Immature natural killer cell (primary cell): ENCODE measurements around the gene NAA38. TPM values are rescaled to one million over a fixed set of nuclear protein-coding genes. Genes with fewer than 3 reads are reported as not detected.
A peak's percentile ranks its signal among the peaks of the same experiment; 100 is the strongest.

ENCODE experiments used
- DNase-seq, 3 donors: peaks; one replicate each; pipeline ENCODE4 v3.0.0; 2022; ENCODE audit warnings: mixed read lengths in 1 of 3
- H3K27ac Mint-ChIP-seq, 6 donors: one replicate each; pipeline ENCODE4 v1.8.0; 2020; ENCODE audit warnings: mixed read lengths in 6 of 6, mild to moderate bottlenecking in 5 of 6, inconsistent platforms in 4 of 6, moderate library complexity in 3 of 6
- H3K27me3 Mint-ChIP-seq, 3 donors: one replicate each; pipeline ENCODE4 v1.8.0; 2020 to 2021; ENCODE audit warnings: low read depth in 3 of 3, mild to moderate bottlenecking in 3 of 3, mixed read lengths in 3 of 3, moderate library complexity in 3 of 3, inconsistent platforms in 1 of 3
- H3K36me3 Mint-ChIP-seq, 3 donors: one replicate each; pipeline ENCODE4 v1.8.0; 2020; ENCODE audit warnings: mixed read lengths in 3 of 3, inconsistent platforms in 2 of 3, mild to moderate bottlenecking in 2 of 3
- H3K4me1 Mint-ChIP-seq, 2 donors: one replicate each; pipeline ENCODE4 v1.8.0; 2020; ENCODE audit warnings: inconsistent platforms in 2 of 2, mild to moderate bottlenecking in 2 of 2, mixed read lengths in 2 of 2, moderate library complexity in 1 of 2
- H3K4me3 Mint-ChIP-seq, 5 donors: one replicate each; pipeline ENCODE4 v1.8.0; 2020; ENCODE audit warnings: mild to moderate bottlenecking in 5 of 5, mixed read lengths in 5 of 5, inconsistent platforms in 3 of 5, moderate library complexity in 3 of 5
- H3K9me3 Mint-ChIP-seq, 6 donors: one replicate each; pipeline ENCODE4 v1.8.0; 2020; ENCODE audit warnings: mild to moderate bottlenecking in 6 of 6, mixed read lengths in 6 of 6, inconsistent platforms in 4 of 6, moderate library complexity in 3 of 6
- polyA plus RNA-seq, 3 donors: library from polyadenylated mRNA; unstranded; fragments of 300-500 nt; fragmentation: Illumina TruSeq; gene quantifications; one replicate each; pipeline ENCODE4 v1.2.3, GENCODE V29; 2021

Gene NAA38
- polyA plus RNA-seq, 3 donors from 2014 or later, result 131 to 346 (median 177) TPM

GRCh38 chr17:7830616-7831015, 26.7 kb downstream of the NAA38 start:
- Mint-ChIP-seq H3K27ac (no peak overlapping the region), H3K36me3 (no peaks in the 10 kb centered on the region), H3K27me3 (peaks cover 12 to 18% (median 15%) of the 10 kb centered on the region in 3 donors), H3K4me3 (no peak overlapping the region), H3K4me1 (peaks cover 7 to 12% of the 10 kb centered on the region in 2 donors), H3K9me3 (no peaks in the 10 kb centered on the region)
- DNase-seq, result no peak

GRCh38 chr17:7825206-7825990, 32.0 kb downstream of the NAA38 start:
- Mint-ChIP-seq H3K4me1 (no peaks in the 10 kb centered on the region), H3K36me3 (no peaks in the 10 kb centered on the region), H3K27me3 (peaks cover 0 to 10% (median 5%) of the 10 kb centered on the region in 3 donors), H3K9me3 (peaks cover 0 to under 1% (median 0%) of the 10 kb centered on the region in 6 donors), H3K4me3 (no peak overlapping the region), H3K27ac (peak overlapping the region in 1 of 6 donors; percentile 0)
- DNase-seq, result no peak

DNA sequence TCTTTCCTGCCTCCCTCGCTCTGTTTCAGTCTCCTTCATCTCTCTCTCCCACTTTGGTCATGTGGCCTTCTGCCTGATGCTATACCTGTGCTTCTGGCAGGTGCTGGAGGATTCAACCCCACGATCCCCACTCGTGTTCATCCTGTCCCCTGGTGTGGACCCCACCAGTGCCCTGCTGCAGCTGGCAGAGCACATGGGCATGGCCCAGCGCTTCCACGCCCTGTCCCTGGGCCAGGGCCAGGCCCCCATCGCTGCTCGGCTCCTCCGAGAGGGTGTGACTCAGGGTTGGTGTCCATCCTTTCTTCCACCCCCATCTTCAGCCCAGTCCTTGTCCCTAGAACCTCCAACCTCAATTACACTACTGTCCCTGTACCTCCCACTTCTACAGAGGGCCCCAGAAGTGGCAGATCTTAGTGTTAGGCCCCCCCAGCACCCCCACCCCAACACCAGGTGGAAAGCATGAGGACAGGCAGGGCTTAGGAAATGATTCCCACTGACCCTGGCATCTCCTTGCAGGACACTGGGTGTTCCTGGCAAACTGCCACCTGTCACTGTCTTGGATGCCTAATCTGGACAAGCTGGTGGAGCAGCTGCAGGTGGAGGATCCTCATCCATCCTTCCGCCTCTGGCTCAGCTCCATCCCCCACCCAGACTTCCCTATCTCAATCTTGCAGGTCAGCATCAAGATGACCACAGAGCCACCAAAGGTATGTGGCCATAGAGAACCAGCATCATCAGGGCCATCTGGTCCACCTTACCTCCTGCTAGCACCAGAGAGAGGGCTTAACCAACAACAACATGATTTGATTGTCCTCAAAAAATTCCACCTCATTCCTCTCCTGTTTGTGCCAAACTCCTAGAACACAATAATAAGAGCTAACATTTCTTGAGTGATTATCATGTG, 33.1 kb downstream of the NAA38 start:
- H3K9me3 Mint-ChIP-seq, result peaks cover 0 to 1% (median 0%) of the 10 kb centered on the region in 6 donors
- peaks cover 2 to 10% (median 5%) of the 10 kb centered on the region in 3 donors for H3K27me3 Mint-ChIP-seq
- H3K4me3 Mint-ChIP-seq, result no peak overlapping the region
- no peak for DNase-seq
- H3K4me1 Mint-ChIP-seq, result no peaks in the 10 kb centered on the region
- H3K27ac Mint-ChIP-seq, result no peak overlapping the region
- no peaks in the 10 kb centered on the region for H3K36me3 Mint-ChIP-seq

DNA sequence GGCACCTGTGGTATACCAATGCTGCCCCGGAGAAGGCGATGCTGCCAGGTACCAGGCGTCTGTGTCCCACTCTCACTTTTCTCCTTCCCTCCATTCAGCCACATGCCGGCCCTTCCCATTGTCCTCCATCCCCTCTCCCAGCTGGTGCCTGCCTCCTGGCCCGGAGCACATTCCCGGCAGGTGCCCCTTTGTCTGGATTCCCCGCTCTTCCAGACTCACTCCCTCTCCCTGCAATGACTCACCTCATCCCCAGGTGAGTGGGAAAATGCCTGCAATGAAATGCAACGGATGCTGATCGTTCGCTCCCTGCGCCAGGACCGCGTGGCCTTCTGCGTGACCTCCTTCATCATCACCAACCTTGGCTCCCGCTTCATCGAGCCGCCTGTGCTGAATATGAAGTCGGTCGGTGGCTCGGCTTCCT, 33.8 kb downstream of the NAA38 start:
- no peaks in the 10 kb centered on the region for H3K36me3 Mint-ChIP-seq
- H3K27me3 Mint-ChIP-seq, result peaks cover 2 to 10% (median 5%) of the 10 kb centered on the region in 3 donors
- H3K4me3 Mint-ChIP-seq, result no peak overlapping the region
- H3K27ac Mint-ChIP-seq, result peak overlapping the region in 1 of 6 donors; percentile 14
- no peak for DNase-seq
- peaks cover 0 to 1% (median 0%) of the 10 kb centered on the region in 6 donors for H3K9me3 Mint-ChIP-seq
- no peaks in the 10 kb centered on the region for H3K4me1 Mint-ChIP-seq

DNA sequence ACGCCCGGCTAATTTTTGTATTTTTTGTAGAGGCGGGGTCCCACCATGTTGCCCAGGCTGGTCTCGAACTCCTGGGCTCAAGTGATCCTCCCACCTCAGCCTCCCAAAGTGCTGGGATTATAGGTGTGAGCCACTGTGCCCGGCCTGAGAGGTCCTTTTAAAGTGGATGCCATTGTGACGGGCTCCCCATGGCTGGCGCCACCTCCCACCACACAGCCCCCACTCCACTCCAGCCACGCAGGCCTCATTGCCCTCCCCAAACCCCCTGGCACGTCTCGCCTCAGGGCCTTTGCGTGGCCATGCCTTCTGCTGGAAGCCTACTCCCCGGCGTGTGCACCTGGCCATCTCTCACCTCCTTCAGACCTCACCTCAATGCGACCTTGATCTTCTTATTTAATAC, 35.2 kb downstream of the NAA38 start:
- peak overlapping the region in 1 of 6 donors; percentile 31 for H3K27ac Mint-ChIP-seq
- no peaks in the 10 kb centered on the region for H3K4me1 Mint-ChIP-seq
- H3K36me3 Mint-ChIP-seq, result no peaks in the 10 kb centered on the region
- H3K27me3 Mint-ChIP-seq, result peaks cover 3 to 5% (median 3%) of the 10 kb centered on the region in 3 donors
- no peak overlapping the region for H3K4me3 Mint-ChIP-seq
- DNase-seq, result no peak
- peaks cover 0 to 1% (median 0%) of the 10 kb centered on the region in 6 donors for H3K9me3 Mint-ChIP-seq

GRCh38 chr17:7820231-7820630, 37.1 kb downstream of the NAA38 start:
- DNase-seq, result no peak
- Mint-ChIP-seq H3K36me3 (no peaks in the 10 kb centered on the region), H3K27ac (no peak overlapping the region), H3K4me1 (no peaks in the 10 kb centered on the region), H3K4me3 (no peak overlapping the region), H3K9me3 (peaks cover 0 to 1% (median 0%) of the 10 kb centered on the region in 6 donors), H3K27me3 (peaks cover 2 to 5% (median 3%) of the 10 kb centered on the region in 3 donors)

DNA sequence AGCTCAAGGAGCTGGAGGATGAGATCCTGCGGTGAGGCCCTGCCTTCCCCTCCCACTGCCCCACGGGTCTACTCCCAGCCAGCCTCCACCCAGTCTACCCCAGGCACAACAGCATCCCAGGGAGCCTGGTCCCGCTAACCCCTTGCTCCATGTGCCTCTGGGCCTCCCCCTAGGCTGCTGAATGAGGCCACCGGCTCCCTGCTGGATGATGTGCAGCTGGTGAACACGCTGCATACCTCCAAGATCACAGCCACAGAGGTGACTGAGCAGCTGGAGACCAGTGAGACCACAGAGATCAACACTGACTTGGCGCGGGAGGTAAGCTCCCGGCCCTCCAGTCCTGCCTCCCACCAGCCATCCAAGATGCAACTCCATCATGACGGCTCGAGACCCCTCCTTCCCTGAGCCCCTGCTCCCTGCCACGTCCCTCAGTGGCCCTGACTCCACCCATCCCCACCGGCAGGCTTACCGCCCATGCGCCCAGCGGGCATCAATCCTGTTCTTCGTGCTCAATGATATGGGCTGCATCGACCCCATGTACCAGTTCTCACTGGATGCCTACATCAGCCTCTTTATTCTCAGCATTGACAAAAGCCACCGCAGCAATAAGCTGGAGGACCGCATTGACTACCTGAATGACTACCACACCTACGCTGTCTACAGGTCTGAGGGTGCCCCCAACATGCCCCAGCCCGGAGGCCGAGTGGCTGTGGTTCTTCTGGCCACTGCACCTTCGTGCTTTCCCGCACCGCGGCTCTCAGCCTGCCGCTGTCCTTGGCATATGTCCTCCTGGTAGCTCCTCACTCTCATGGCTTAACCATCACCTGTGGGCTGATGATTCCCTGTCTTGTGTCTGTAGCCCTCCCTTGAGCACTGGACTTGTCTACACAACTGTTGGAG, 38.4 kb downstream of the NAA38 start:
- Mint-ChIP-seq H3K27ac (no peak overlapping the region), H3K27me3 (peaks cover 2 to 5% (median 3%) of the 10 kb centered on the region in 3 donors), H3K36me3 (no peaks in the 10 kb centered on the region), H3K4me3 (no peak overlapping the region), H3K4me1 (no peaks in the 10 kb centered on the region), H3K9me3 (peaks cover 0 to 1% (median 0%) of the 10 kb centered on the region in 6 donors)
- no peak for DNase-seq

DNA sequence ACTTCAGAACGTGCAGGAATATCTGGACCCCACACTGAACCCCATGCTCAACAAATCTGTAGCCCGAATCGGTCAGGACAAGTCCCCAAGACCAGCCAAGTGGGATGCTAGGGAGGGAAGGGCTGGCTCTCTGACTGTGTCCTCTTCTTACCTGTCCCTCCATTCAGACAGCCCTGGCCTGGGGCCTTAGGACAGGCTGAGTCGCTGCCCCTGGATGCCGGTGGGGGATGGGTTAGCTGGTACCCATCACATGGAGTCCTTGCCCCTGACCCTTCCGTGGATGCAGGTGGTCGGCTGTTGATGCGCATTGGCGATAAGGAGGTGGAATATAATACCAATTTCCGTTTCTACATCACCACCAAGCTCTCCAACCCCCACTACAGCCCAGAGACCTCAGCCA, 39.3 kb downstream of the NAA38 start:
- Mint-ChIP-seq H3K4me1 (no peaks in the 10 kb centered on the region), H3K4me3 (no peak overlapping the region), H3K27ac (no peak overlapping the region), H3K9me3 (peaks cover 0 to 1% (median 0%) of the 10 kb centered on the region in 6 donors), H3K36me3 (no peaks in the 10 kb centered on the region), H3K27me3 (peaks cover 2 to 5% (median 3%) of the 10 kb centered on the region in 3 donors)
- DNase-seq, result no peak

DNA sequence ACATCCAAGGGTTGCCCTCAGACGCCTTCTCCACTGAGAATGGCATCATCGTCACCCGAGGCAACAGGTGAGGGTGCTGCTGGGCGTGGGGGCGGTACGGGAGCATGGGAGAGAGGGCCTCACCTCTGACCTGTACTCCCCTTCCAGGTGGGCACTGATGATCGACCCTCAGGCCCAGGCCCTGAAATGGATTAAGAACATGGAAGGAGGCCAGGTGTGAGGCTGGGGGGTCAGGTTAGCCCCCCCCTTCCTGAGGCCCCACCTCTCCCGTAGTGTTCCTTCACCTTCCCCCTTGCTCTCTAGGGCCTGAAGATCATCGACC, 39.8 kb downstream of the NAA38 start:
- no peaks in the 10 kb centered on the region for H3K4me1 Mint-ChIP-seq
- no peaks in the 10 kb centered on the region for H3K36me3 Mint-ChIP-seq
- peaks cover 0 to 1% (median 0%) of the 10 kb centered on the region in 6 donors for H3K9me3 Mint-ChIP-seq
- peaks cover 1 to 5% (median 3%) of the 10 kb centered on the region in 3 donors for H3K27me3 Mint-ChIP-seq
- DNase-seq, result no peak
- no peak overlapping the region for H3K4me3 Mint-ChIP-seq
- H3K27ac Mint-ChIP-seq, result no peak overlapping the region

DNA sequence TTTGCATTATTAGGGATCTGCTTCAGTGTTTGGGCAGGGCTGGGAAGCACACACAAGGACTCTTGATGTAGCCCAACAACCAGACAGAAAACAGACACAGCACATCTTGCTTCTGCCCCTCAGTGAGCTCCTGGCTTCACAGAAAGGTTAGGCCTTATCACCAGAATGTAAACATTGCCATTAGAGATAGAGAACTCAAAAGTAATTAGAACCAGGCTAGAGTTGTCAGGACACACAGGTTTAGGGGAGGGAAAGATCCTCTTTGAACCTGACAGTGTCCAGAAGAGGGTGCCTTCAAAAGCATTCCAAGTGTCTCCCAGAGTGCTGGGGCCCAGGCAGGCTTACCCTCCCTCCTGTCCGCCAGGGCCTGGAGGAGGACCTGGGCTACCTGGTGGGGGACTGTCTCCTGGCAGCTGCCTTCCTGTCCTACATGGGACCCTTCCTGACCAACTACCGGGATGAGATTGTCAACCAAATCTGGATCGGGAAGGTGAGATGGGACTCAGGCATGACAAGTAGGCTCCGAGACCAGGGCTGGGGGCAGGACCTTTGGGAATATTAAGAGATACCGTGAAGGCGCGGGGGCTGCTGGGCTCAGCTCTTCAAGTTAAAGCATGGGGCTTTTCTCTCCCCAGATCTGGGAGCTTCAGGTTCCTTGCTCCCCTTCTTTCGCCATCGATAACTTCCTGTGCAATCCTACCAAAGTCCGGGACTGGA, 40.3 kb downstream of the NAA38 start:
- no peak for DNase-seq
- peaks cover 0 to 1% (median 0%) of the 10 kb centered on the region in 6 donors for H3K9me3 Mint-ChIP-seq
- H3K27ac Mint-ChIP-seq, result no peak overlapping the region
- no peaks in the 10 kb centered on the region for H3K4me1 Mint-ChIP-seq
- no peaks in the 10 kb centered on the region for H3K36me3 Mint-ChIP-seq
- H3K4me3 Mint-ChIP-seq, result no peak overlapping the region
- peaks cover 0 to 3% (median 3%) of the 10 kb centered on the region in 3 donors for H3K27me3 Mint-ChIP-seq

- Mint-ChIP-seq H3K9me3 (no peaks in the 10 kb centered on the region), H3K27me3 (peaks cover 0 to 3% (median 0%) of the 10 kb centered on the region in 3 donors), H3K27ac (no peak overlapping the region), H3K4me3 (no peak overlapping the region), H3K36me3 (no peaks in the 10 kb centered on the region), H3K4me1 (no peaks in the 10 kb centered on the region)
- DNase-seq, result no peak
Observed at GRCh38 chr17:7814969-7815368, 42.4 kb downstream of the NAA38 start.

DNA sequence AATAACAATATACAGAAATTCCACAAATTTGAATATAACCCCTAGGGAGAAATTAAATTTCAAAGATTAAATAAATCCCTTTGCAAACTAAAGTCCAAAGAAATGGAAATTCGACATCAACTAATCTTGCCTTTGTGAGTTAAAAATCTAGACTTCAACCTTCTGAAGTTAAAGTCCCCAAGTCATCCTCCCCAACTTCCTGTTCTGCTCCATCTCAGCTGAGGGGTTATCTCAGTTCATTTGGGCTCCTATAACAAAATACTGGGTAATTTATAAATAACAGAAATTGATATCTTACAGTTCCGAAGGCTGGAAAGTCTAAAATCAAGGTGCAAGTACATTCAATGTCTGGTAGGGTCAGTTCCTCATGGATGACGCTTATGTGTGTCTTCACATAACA, 46.1 kb downstream of the NAA38 start:
- no peak overlapping the region for H3K27ac Mint-ChIP-seq
- no peak for DNase-seq
- peaks cover 0 to 3% (median 3%) of the 10 kb centered on the region in 3 donors for H3K27me3 Mint-ChIP-seq
- H3K4me3 Mint-ChIP-seq, result no peak overlapping the region
- H3K36me3 Mint-ChIP-seq, result no peaks in the 10 kb centered on the region
- no peaks in the 10 kb centered on the region for H3K4me1 Mint-ChIP-seq
- no peaks in the 10 kb centered on the region for H3K9me3 Mint-ChIP-seq
